ENCODE measurements around the gene MYO10. TPM values are rescaled to one million over a fixed set of nuclear protein-coding genes. Genes with fewer than 3 reads are reported as not detected.
"Not testable (repeated sequence)": the region's sequence is repeated elsewhere in the genome, so short reads cannot be mapped to it uniquely, and the experiment has no call there.

Gene MYO10
- 23.1 TPM for total RNA-seq (ENCODE audit: unreplicated experiment)
- long read RNA-seq, partial matches to known transcripts = 4 of 4 reads
- long read RNA-seq, other reads (novel, unspliced or antisense) = 0 of 4 reads

DNA sequence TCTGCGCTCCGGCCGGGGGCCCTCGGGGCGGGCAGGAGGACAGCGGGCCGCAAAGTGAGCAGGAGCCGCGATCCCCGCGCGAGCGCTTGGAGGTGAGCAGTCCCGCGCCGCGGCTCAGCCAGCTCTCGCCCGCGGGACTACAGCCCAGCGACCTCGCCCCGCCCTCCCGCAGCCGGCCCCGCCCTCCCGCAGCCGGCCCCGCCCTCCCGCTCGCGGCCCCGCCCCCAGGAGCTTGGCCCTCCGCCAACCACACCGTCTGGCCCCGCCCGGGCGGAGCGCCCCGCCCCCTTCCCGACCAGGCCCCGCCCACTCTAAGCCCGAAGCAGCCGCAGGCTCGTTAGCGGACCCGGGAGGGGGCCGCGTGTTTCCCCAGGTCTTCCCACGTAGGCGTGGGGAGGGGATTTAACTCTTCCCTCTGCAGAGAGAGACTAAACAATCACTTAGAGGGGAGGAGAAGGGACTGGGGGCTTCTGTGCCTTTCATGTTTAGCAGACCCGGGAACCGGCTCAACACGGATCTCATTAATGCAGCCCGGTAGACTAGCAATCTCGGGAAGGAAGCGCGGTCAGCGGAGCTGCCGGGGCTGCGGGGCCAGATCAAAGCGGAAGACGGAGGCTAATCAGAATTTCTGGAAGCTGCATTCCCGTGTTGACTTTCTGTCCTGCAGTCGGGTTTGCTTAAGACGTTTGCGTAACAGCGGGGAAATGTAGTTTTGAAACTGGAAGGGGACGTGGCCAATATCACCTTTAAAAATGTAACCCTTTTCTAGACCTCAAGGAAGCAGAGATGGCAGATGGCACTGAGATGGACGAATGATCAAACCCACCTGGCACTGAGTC, at the start of gene MYO10:
MYO10 (minus strand) TSS at position 139 of the 839 bp plus-strand sequence. CDS start 480 bp downstream, outside the sequence.
- peak within 1 kb of the TSS; percentile 69 for H3K27ac Mint-ChIP-seq (ENCODE audit: unreplicated experiment)
- TF ChIP-seq, protein P1, sequence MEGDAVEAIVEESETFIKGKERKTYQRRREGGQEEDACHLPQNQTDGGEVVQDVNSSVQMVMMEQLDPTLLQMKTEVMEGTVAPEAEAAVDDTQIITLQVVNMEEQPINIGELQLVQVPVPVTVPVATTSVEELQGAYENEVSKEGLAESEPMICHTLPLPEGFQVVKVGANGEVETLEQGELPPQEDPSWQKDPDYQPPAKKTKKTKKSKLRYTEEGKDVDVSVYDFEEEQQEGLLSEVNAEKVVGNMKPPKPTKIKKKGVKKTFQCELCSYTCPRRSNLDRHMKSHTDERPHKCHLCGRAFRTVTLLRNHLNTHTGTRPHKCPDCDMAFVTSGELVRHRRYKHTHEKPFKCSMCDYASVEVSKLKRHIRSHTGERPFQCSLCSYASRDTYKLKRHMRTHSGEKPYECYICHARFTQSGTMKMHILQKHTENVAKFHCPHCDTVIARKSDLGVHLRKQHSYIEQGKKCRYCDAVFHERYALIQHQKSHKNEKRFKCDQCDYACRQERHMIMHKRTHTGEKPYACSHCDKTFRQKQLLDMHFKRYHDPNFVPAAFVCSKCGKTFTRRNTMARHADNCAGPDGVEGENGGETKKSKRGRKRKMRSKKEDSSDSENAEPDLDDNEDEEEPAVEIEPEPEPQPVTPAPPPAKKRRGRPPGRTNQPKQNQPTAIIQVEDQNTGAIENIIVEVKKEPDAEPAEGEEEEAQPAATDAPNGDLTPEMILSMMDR (IDR thresholded peaks at IDR 0.05; ENCODE audit: partially characterized antibody, unreplicated experiment) = no peak
- H3K4me1 Mint-ChIP-seq (ENCODE audit: low read depth, unreplicated experiment) = peaks cover 17% of the 10 kb centered on the region
- H3K4me3 Mint-ChIP-seq (ENCODE audit: unreplicated experiment) = peak within 1 kb of the TSS; percentile 93
- peaks cover 13% of the 10 kb centered on the region for H3K9me3 Mint-ChIP-seq (ENCODE audit: unreplicated experiment)
- H3K27me3 Mint-ChIP-seq (ENCODE audit: unreplicated experiment) = peaks cover 3% of the 10 kb centered on the region
- DNase-seq = peak; percentile 94
- H3K36me3 Mint-ChIP-seq (ENCODE audit: unreplicated experiment) = no peaks in the 10 kb centered on the region

DNA sequence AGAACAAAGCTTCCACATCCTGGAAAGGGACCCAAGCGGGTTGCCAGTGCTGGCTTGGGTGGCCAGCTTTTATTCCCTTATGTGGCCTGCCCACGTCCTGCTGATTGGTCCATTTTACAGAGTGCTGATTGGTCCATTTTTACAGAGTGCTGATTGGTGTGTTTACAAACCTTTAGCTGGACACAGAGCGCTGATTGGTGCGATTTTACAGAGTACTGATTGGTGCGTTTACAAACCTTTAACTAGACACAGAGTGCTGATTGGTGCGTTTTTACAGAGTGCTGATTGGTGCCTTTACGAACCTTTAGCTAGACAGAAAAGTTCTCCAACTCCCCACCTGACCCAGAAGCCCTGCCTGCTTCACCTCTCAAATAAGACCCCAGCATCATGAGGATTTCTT, 49.2 kb upstream of the MYO10 start:
- H3K27ac Mint-ChIP-seq (ENCODE audit: unreplicated experiment); H3K36me3 Mint-ChIP-seq (ENCODE audit: unreplicated experiment); H3K4me1 Mint-ChIP-seq (ENCODE audit: low read depth, unreplicated experiment); H3K4me3 Mint-ChIP-seq (ENCODE audit: unreplicated experiment); H3K9me3 Mint-ChIP-seq (ENCODE audit: unreplicated experiment); DNase-seq; H3K27me3 Mint-ChIP-seq (ENCODE audit: unreplicated experiment): not testable (repeated sequence)

DNA sequence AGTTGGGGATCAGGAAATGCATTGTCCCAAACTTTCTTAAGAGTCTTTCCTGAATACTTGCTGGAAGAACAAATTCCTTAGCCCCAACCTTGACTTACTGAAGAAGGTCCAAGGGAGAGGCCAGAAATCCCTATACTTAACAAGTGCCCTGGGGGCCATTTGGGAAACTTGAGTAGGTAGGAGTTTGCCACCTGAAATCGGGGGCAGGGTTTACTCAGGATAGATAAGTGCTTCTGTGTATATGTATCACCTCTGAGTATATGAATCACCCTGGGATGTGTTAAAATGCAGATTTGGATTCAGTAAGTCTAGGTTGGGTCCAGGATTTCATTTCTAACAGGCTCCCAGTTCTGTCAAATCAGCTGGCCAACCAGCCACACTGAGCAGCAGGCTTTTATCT, 47.9 kb upstream of the MYO10 start:
- Mint-ChIP-seq H3K9me3 (ENCODE audit: unreplicated experiment) (no peaks in the 10 kb centered on the region), H3K27ac (ENCODE audit: unreplicated experiment) (no peak overlapping the region), H3K4me1 (ENCODE audit: low read depth, unreplicated experiment) (no peaks in the 10 kb centered on the region), H3K27me3 (ENCODE audit: unreplicated experiment) (no peaks in the 10 kb centered on the region), H3K4me3 (ENCODE audit: unreplicated experiment) (no peak overlapping the region), H3K36me3 (ENCODE audit: unreplicated experiment) (peaks cover 4% of the 10 kb centered on the region)
- no peak for DNase-seq
- TF ChIP-seq, protein P1 (IDR thresholded peaks at IDR 0.05; ENCODE audit: partially characterized antibody, unreplicated experiment) = no peak

DNA sequence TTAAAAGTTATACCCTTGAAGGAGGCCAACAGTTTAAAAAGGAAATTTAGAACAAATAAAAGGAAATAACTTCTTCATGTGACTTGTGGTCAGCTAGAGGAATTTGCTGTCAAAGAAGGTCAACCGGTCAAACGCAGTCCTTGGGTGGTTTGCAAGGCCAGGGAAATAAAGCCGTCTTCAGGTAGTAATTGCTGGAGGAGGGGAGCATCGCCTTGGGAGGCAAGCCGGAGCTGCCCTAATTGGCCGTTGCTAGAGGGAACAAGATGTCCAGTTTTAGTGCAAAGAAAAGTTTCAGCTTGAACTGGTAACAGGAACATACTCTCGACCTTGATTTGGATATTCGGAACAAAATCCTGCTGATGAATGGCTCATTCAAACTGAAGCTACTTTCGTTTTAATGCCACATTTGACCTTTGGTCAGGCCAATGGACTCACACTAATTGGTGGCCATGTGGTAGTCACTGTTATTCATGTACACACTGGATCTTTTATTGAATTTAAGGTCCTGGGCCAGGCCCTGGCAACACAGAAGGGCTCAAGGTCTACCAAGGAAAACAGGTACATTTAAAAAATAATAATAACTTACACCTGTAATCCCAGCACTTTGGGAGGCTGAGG, 47.0 kb upstream of the MYO10 start:
- no peak for DNase-seq
- H3K9me3 Mint-ChIP-seq (ENCODE audit: unreplicated experiment) = no peaks in the 10 kb centered on the region
- no peaks in the 10 kb centered on the region for H3K27me3 Mint-ChIP-seq (ENCODE audit: unreplicated experiment)
- H3K4me1 Mint-ChIP-seq (ENCODE audit: low read depth, unreplicated experiment) = no peaks in the 10 kb centered on the region
- TF ChIP-seq, protein P1 (IDR thresholded peaks at IDR 0.05; ENCODE audit: partially characterized antibody, unreplicated experiment) = no peak
- H3K27ac Mint-ChIP-seq (ENCODE audit: unreplicated experiment) = no peak overlapping the region
- peaks cover 4% of the 10 kb centered on the region for H3K36me3 Mint-ChIP-seq (ENCODE audit: unreplicated experiment)
- no peak overlapping the region for H3K4me3 Mint-ChIP-seq (ENCODE audit: unreplicated experiment)

DNA sequence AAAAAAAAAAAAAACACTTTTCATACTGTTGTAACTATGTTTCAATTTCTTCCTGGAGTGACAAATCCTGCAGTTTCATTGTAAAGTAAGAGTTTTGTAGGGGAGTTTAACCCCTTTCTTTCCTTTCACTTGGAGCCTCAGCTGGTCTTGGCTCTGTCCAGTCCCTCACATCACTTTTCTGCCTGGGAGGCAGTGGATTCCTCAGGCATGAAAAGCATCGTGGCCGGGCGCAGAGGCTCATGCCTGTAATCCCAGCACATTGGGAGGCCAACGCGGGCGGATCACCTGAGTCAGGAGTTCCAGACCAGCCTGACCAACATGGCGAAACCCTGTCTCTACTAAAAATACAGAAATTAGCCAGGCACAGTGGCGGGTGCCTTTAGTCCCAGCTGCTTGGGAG, 45.6 kb upstream of the MYO10 start:
- Mint-ChIP-seq H3K4me3 (ENCODE audit: unreplicated experiment) (no peak overlapping the region), H3K36me3 (ENCODE audit: unreplicated experiment) (peaks cover 4% of the 10 kb centered on the region), H3K27ac (ENCODE audit: unreplicated experiment) (no peak overlapping the region), H3K4me1 (ENCODE audit: low read depth, unreplicated experiment) (no peaks in the 10 kb centered on the region), H3K27me3 (ENCODE audit: unreplicated experiment) (no peaks in the 10 kb centered on the region), H3K9me3 (ENCODE audit: unreplicated experiment) (no peaks in the 10 kb centered on the region)
- TF ChIP-seq, protein P1 (IDR thresholded peaks at IDR 0.05; ENCODE audit: partially characterized antibody, unreplicated experiment) = no peak
- no peak for DNase-seq

All from glutamatergic neuron (in vitro differentiated cells).